LNCaP clone FGC (cell line): ENCODE measurements around the gene C13orf42.

Experiments used
- DNase-seq: peaks from one replicate; pipeline ENCODE4 v3.0.0-alpha.2; 2011; ENCODE audit warnings: low read depth
- H3K4me3 ChIP-seq: 2 replicates; pipeline ENCODE4 v1.5.1; 2011; ENCODE audit warnings: mild to moderate bottlenecking, low read depth, low read length, control low read depth
- CTCF ChIP-seq: IDR thresholded peaks from 2 replicates; pipeline ENCODE4 v1.5.1; 2012; ENCODE audit warnings: mild to moderate bottlenecking; ENCODE audit not compliant: control insufficient read depth, insufficient read depth; ENCODE audit errors: extremely low read depth

Gene C13orf42

GRCh38 chr13:51071493-51071892 is 39.6 kb downstream of the C13orf42 start:
- DNase-seq, result no peak
- H3K4me3 ChIP-seq, result no peak overlapping the region
- no peak for TF ChIP-seq CTCF

DNA sequence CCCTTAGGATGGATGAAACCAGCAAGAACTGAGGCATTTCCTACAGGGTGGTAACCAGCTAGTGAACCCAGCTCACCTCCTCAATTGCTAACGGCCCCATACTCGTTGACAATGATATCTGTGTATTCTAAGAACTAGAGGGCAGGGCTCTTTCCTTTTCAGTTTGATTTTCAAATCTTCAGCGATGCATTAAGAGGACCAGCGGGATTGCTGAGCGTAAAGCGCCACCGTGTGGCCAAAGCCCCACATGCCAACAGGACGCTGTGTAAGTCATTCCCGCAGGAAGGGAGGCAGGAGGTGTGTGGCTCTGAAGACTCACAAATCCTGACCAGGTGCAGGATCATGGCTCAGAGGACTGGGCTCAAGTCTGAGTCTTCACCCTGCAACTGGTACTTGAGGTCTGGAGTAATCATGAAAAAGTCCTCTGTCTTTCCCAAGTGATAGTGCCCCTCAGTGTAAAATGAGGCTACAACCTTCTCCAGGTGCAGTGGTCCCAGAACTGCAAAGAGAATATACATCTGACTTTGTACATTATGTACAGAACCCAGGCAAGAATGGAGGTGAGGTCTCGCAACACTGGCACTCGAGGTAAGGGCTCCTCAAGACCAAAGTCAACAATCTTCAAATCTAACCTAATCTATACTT is 40.9 kb downstream of the C13orf42 start:
- H3K4me3 ChIP-seq, result no peak overlapping the region
- TF ChIP-seq CTCF, result peak; percentile 90
- DNase-seq, result peak; percentile 33

DNA sequence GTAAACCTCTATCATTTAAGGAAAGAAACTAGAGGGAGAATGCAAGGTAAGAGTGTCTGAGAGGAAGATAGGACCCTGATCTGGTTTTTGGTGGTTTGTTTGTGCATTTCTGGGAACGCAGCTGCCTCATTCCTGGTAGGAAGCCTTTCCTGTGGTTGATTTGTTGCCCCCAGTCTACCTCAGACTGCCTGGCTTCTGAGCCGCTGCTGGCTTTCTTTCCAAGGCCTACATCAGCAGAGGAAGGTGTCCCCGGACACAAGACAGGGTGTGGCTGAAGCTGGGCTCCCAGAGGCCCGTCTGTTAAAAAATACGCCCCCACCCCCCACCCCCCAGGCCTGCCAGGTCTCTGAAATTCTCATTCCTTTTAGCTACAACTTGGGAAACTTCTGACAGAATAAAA is 42.6 kb downstream of the C13orf42 start:
- no peak for TF ChIP-seq CTCF
- DNase-seq, result no peak
- no peak overlapping the region for H3K4me3 ChIP-seq

GRCh38 chr13:51067706-51068105 is 43.4 kb downstream of the C13orf42 start:
- DNase-seq, result no peak
- no peak for TF ChIP-seq CTCF
- no peak overlapping the region for H3K4me3 ChIP-seq

GRCh38 chr13:51067210-51067701 is 43.8 kb downstream of the C13orf42 start:
- DNase-seq, result no peak
- TF ChIP-seq CTCF, result no peak
- H3K4me3 ChIP-seq, result no peak overlapping the region

- TF ChIP-seq CTCF, result no peak
- H3K4me3 ChIP-seq, result no peak overlapping the region
- DNase-seq, result no peak
These were observed 44.8 kb downstream of the C13orf42 start for GRCh38 chr13:51066091-51066831.
